Measurements from ENCODE around the gene SCAF8.

SCAF8 gene

GRCh38 chr6:154847318-154847717 lies 114.1 kb downstream of the SCAF8 start:
- no peak for DNase-seq

DNA sequence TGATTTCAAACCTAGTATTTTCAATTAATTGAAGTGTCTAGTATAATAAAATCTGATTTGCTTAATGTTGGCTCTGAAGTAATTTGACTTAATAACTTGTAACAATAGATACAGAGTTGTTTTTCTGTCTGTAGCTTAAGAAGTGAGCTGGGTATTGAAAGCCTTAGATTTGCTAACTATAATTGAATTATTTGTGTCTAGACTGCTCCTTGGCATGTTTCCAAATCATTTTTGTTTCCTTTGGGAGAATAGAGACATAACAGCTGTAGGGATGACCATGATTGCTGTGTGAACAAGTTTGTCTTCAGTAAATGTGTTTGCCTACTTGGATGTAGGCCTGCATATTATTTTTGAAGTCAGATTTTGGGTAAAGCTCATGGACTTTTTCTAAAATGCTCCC lies 115.4 kb downstream of the SCAF8 start:
- DNase-seq = no peak

- DNase-seq = no peak
Measured at GRCh38 chr6:154849475-154849874, 116.3 kb downstream of the SCAF8 start.

- peak; percentile 16 for DNase-seq
Measured at GRCh38 chr6:154852687-154853086, 119.5 kb downstream of the SCAF8 start.

- DNase-seq = no peak
Measured at GRCh38 chr6:154857529-154857928, 124.3 kb downstream of the SCAF8 start.

DNA sequence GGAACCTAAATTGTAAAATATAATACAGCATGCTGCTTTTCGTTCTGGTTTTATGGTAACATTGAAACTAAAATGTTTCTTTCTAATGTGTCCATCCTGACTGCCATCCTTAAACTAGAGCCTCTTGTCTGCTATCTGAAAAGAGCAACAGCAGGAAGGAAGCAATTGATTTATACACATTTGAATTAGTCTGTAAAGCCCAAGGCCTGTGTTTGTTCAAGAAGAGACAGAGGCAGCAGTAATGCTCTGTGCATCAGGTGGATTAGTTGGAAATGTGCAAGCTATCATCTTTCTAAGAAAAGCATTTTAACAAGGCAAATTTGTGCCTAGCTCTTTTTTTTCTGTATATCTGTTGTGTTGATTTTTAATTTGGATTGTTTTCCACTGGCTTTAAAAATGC lies 128.6 kb downstream of the SCAF8 start:
- no peak for DNase-seq

DNA sequence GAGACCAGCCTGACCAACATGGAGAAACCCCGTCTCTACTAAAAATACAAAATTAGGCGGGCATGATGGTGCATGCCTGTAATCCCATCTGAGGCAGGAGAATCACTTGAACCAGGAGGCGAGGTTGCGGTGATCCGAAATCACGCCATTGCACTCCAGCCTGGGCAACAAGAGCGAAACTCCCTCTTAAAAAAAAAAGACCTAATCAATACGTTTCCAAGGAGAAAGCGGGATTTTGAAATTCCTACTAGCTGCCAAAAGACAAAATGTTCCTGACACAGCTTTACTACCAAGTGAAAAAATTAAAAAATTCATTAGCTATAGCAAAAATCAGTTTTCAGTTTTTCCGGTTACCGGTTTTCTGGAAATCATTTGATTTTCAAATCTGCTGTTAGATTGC lies 129.3 kb downstream of the SCAF8 start:
- no peak for DNase-seq

GRCh38 chr6:154864066-154864430 lies 130.8 kb downstream of the SCAF8 start:
- no peak for DNase-seq

GRCh38 chr6:154865291-154865690 lies 132.1 kb downstream of the SCAF8 start:
- peak; percentile 77 for DNase-seq

GRCh38 chr6:154868143-154868594 lies 135.0 kb downstream of the SCAF8 start:
- peak; percentile 55 for DNase-seq

GRCh38 chr6:154872542-154873114 lies 139.4 kb downstream of the SCAF8 start:
- no peak for DNase-seq

DNA sequence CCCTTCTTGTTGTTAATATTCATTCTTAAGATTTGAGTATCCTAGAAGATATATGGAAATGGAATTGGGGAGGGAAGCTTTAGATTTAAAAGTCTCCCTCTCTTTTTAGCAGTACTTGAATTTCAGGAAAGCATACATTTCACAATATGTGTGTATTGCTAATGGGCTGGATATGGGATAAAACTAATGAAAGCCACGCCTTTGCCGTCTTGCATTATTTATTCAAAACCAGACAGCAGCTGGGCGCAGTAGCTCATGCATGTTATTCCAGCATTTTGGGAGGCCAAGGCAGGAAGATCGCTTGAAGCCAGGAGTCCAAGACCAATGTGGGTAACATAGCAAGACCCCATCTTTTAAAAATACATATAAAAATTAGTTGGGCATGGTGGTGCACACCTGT lies 140.3 kb downstream of the SCAF8 start:
- no peak for DNase-seq

DNA sequence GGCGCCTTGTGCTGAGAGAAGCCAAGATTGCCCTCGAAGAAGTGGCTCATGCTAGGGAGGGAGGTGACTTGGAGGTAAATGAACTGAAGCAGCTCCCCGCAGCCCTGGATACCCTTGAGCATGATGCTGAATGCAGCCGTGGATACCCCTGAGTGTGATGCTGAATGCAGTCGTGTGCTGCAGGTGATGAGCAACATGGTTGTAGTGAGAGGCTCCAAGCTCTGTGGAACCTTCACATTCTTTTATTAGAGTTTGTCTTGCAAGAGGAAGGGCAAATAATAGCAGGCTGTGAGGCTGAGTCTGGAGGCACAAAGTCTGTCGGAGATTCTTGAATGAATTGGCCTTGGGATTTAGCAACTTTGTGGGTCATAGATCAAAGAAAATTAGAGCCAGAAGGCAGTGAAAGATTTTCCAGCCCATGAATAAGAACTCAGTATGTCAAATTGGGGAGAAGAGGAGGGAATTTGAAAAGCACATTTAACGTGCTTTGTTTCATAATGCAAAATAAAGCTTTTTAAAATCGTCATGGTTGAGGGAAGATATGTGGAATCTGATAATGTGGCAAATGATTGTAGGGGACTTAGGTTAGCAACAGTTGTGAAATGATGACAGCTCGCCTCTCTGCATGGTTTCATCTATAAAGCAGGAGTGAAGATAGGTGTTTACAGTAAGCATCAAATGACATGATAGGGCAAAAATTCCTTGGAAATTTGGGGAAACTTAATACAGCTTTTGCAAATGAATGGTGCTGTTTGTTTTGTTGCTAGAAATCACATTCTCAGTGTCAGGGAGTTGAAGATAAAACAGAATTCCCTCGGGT lies 141.8 kb downstream of the SCAF8 start:
- DNase-seq = no peak

- DNase-seq = no peak
Measured at GRCh38 chr6:154876486-154877280, 143.5 kb downstream of the SCAF8 start.

GRCh38 chr6:154878871-154879491 lies 145.8 kb downstream of the SCAF8 start:
- DNase-seq = no peak

GRCh38 chr6:154882107-154882506 lies 148.9 kb downstream of the SCAF8 start:
- no peak for DNase-seq
